ENCODE results near the gene CAPN5.

Gene CAPN5

GRCh38 chr11:77082838-77083565 is 16.2 kb downstream of the CAPN5 start:
- DNase-seq (ENCODE audit: low read depth) = no peak

DNA sequence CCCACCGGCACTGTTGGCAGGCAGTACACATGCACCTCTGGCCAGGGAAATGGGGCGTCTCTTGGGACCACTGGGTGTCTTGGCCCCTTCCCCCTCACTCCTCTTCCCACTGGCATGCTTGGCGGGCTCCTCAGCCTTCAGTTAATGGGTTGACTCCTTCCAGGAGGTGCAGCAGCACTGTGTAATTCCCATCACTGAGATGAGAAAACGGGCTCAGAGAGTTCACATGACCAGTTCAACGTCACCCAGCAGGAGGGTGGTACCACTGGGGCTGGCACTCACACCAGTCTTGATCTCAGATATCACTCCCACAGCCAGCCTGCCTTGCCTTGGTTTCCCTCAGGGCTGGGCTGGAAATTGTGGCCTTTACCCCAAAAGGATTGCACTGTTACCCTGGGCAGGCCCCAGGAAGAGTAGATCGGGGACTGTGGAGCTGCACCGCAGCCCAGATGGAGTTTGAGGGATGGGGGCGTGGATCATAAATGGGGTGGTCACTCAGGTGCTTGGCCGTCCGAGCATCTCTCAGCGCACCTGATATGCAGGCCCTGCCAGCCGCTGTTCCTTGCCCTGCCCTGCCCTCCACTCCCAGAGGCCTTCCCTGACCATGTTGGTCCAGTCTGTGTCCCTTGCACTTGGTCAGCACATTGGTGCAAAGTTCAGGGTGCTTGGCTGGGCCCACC is 16.9 kb downstream of the CAPN5 start:
- DNase-seq (ENCODE audit: low read depth) = no peak

GRCh38 chr11:77084581-77085191 is 17.9 kb downstream of the CAPN5 start:
- no peak for DNase-seq (ENCODE audit: low read depth)

GRCh38 chr11:77085652-77086051 is 18.9 kb downstream of the CAPN5 start:
- DNase-seq (ENCODE audit: low read depth) = no peak

DNA sequence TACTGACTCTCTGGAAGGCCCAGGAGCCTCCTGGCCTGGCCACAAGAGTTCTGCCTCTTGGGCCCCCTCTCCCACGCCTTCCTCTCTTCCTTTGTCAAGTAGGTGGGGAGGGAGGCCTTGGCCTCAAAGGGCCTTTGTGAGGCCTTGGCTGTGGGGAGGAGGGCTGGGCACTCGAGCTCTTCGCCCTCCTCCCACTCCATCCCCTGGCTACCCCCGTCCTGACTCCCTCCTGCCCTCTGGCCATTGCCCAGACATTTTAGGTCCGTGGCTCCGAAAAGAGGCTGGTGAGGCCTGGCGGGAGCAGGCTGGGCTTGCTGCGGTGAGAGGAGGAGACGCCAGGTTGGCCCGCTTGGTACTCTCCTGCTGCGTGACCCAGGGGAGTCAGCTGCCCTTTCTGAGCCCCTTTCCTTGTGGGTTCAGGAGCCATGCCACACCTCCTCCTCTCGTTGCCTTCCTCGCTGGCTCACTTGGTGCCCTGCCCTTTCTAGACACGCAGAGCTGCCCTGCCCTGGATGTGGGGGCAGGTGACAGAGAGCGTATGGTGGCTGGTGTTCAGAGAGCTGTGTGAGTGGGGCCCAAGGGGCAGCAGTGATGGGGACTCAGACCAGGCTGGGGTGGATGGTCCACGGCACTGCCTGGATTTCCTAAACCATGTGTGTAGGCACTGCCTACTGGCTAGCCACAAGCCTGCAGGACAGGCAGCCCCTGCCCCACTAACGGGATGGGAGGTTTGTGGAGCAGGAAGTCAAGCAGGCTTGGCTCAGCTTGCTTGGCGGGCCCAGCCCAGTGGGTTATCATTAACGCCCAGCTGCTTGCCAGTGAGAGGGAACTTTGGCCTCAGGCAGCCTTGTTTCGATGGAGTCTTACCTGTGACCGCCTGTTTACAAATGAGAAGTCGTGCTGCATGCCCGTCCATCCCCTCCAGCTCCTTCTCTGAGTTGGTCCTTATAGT is 20.0 kb downstream of the CAPN5 start:
- no peak for DNase-seq (ENCODE audit: low read depth)

GRCh38 chr11:77087723-77088225 is 21.0 kb downstream of the CAPN5 start:
- DNase-seq (ENCODE audit: low read depth) = no peak

GRCh38 chr11:77088236-77089003 is 21.6 kb downstream of the CAPN5 start:
- DNase-seq (ENCODE audit: low read depth) = no peak

- no peak for DNase-seq (ENCODE audit: low read depth)
These were observed 22.3 kb downstream of the CAPN5 start for GRCh38 chr11:77089004-77089545.

DNA sequence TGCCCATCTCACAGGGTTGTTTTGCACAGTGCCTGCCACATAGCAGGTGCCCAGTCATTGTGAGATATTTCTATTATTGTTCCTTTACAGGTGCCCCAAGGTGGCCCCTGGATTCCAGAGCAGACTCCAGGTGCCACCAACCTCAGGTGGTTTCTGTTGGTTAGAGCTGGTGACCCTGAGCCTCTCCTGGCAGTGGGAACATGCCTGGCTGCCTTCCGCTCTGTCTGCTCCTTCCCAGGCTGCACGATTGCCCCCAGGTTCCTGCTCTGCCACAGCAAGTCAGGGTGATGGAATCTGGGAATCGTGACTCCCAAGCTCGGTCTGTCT is 23.2 kb downstream of the CAPN5 start:
- DNase-seq (ENCODE audit: low read depth) = no peak

GRCh38 chr11:77090373-77091111 is 23.8 kb downstream of the CAPN5 start:
- no peak for DNase-seq (ENCODE audit: low read depth)

- peak; percentile 41 for DNase-seq (ENCODE audit: low read depth)
These were observed 24.6 kb downstream of the CAPN5 start for GRCh38 chr11:77091146-77091940.

DNA sequence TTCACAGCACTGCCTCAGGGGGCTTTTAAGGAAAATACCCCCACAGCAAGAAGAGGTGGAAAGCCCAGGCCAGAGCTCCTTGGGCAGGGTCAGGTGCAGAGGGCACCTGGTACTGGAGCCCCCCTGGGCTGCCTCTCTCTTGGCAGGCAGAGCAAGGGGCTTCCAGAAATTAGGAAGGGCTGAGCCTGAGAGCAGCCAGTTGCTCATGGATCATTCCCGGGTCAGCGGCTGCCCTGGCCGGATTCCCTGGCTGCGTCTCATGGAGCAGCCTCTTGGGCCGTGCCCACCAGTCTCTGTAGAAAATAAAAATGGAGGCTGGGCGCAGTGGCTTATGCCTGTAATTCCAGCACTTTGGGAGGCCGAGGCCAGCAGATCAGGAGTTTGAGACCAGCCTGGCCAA is 25.6 kb downstream of the CAPN5 start:
- no peak for DNase-seq (ENCODE audit: low read depth)

DNA sequence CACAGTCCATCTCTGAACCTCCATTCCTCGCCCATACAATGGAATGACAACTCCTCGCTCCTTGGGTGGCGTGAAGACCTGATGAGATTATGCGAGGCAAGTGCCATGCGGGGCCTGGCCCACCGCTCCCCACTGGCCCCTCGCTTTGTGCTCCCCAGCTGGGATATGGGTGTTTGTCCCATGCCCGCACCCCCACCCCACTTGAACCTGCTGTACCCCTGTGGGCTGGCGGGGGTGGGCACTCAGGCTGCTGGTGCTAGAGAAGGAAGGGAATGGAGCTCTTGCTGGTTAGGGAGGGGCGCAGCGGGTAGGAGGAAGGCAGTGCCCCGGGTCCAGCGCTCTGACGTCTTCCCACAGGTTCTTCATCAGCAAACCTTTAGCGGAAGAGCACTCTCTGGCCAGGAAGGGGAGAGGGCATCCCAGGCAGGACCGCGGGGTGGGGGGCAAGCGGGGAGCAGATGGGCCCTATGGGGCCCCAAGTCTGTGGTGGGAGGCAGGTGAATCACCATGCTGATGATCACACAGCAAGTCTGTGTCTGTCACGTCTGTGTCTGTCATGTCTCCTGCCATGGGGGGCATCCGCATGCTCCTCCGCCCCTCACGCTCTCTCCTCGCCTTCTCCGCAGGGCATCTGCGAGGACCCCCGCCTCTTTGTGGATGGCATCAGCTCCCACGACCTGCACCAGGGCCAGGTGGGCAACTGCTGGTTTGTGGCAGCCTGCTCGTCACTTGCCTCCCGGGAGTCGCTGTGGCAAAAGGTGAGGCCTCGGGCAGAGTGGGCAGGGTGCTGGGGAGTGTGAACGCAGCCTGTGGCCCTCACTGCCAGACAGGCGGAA is 26.5 kb downstream of the CAPN5 start:
- no peak for DNase-seq (ENCODE audit: low read depth)

GRCh38 chr11:77093987-77094840 is 27.4 kb downstream of the CAPN5 start:
- DNase-seq (ENCODE audit: low read depth) = no peak

DNA sequence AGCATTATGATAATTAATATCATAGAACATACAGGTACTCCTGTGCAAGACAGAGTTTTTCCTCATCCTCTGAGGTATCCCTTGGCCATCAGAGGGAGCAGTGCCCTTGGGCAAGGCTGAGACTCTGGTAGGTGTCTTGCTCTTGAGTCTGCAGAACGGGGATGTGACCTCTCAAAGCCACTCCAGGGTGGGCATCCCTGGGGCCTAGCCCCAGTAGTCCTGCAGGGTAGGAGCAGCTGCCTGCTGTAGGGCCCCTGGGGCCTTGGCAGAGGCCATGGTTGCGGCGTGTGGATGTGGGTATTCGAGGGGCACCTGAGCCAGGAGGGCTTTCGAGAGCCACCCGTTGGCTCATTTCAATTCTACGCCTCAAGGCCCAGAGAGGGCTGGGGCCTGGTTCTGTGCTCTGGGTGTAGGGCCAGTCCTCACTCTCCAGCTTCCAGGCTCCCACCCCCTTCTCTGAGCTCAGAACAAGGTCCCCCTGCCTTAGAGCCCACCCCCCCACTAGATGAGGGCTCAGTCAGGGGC is 28.1 kb downstream of the CAPN5 start:
- no peak for DNase-seq (ENCODE audit: low read depth)

DNA sequence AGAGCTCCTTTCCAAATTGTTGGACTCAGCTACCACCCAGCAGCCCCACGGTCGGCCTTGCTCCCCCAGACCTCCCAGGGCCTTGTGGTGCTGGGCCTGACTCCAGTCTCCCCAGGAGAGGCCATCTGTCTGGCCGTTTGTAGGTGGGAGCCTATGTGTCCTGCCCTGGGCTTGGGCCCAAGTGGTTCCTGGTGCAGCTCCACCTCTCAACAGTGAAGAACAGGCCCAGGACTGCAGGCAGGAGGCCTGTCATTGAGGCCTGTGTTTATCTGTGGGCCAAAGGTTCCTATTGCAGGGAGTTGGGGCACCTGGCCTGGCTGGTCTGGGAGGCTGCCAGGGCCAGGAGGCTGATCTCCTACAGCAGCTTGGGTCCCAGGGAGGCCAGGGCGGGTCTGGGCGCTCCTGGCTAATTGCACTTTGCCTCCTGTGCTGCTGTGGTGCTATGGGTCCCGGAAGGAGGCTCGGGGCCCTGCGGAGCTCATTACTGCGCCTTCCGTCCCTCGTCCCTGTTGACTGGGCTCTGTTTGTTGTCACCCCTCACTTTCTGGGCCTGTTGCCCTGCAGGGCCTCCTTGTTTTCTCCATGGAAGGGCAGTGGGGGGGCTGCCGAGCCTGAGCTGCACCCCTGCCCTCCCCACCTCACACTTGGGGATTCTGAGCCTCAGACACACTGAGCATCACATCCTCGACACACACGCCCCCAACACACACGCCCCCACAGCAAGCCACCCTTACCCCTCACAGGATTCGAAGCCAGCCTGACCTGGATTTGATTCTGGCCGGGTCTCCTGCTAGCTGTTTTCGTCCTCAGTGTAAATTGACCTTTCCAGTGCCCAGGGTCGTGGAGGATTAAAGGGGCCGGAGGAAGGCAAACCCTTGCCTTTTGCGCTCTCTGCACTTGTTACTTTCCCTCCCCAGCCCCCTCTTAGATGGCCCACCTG is 29.1 kb downstream of the CAPN5 start:
- no peak for DNase-seq (ENCODE audit: low read depth)
